Stimulated activated CD8-positive, alpha-beta memory T cell treated with anti-CD3 and anti-CD28 coated beads, Interleukin-7, amount 100 ng/mL, for 24 hours (primary cell): Measurements from ENCODE around the gene KNTC1.
A peak's percentile ranks its signal among the peaks of the same experiment; 100 is the strongest.
"Not testable (repeated sequence)": the region's sequence is repeated elsewhere in the genome, so short reads cannot be mapped to it uniquely, and the experiment has no call there.

ENCODE experiments used
- DNase-seq: peaks from one replicate; pipeline ENCODE4 v3.0.0-alpha.2; 2020; ENCODE audit warnings: low read depth

Gene KNTC1, protein sequence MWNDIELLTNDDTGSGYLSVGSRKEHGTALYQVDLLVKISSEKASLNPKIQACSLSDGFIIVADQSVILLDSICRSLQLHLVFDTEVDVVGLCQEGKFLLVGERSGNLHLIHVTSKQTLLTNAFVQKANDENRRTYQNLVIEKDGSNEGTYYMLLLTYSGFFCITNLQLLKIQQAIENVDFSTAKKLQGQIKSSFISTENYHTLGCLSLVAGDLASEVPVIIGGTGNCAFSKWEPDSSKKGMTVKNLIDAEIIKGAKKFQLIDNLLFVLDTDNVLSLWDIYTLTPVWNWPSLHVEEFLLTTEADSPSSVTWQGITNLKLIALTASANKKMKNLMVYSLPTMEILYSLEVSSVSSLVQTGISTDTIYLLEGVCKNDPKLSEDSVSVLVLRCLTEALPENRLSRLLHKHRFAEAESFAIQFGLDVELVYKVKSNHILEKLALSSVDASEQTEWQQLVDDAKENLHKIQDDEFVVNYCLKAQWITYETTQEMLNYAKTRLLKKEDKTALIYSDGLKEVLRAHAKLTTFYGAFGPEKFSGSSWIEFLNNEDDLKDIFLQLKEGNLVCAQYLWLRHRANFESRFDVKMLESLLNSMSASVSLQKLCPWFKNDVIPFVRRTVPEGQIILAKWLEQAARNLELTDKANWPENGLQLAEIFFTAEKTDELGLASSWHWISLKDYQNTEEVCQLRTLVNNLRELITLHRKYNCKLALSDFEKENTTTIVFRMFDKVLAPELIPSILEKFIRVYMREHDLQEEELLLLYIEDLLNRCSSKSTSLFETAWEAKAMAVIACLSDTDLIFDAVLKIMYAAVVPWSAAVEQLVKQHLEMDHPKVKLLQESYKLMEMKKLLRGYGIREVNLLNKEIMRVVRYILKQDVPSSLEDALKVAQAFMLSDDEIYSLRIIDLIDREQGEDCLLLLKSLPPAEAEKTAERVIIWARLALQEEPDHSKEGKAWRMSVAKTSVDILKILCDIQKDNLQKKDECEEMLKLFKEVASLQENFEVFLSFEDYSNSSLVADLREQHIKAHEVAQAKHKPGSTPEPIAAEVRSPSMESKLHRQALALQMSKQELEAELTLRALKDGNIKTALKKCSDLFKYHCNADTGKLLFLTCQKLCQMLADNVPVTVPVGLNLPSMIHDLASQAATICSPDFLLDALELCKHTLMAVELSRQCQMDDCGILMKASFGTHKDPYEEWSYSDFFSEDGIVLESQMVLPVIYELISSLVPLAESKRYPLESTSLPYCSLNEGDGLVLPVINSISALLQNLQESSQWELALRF (N-terminal part only)

DNA sequence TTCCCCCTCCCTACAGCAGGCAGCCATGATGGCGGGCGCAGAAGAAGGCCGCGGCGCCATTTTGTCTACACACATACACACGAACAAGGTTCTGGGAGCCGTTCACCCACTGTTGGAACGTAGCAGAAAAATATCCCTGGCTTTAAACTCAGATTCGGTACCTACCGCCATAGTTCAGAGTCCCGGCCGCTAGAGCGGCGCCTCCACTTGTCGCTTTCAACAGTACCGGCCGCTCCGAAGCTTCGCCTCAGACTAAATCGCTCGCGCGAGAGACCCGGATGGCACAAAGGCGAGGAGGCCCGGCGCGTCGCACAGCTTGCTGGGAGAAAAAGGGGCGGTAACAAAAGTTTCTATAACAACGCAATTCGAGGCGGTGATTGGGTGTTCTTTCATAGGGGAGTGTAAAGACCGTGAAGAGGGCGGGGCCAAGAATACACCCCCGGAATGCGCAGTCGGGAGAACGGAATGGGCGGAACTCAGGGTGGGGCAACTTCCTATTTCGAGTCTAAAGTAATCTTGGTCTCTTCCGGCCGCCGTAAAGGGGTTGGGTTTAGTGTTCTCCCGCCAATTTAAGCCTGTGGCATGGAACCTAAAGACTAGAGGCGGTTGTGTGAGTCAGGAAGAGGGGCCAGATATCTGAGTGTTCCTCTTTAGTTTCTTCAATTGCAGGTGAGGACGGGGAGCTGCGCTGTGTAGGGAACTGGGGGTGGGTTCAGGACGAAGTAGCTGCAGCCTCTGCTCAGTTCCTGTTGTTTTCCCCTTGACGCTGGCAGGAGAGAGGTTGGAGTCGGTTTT is at the start of gene KNTC1, which contains the start of gene RSRC2:
TSS of gene KNTC1 (plus strand) at position 567 of the 795 bp plus-strand sequence. CDS start 2,815 bp downstream, outside the sequence.
TSS of gene RSRC2 (minus strand) at position 254 of the 795 bp plus-strand sequence. CDS start at position 171, 83 bp downstream.
- DNase-seq = peak; percentile 91

DNA sequence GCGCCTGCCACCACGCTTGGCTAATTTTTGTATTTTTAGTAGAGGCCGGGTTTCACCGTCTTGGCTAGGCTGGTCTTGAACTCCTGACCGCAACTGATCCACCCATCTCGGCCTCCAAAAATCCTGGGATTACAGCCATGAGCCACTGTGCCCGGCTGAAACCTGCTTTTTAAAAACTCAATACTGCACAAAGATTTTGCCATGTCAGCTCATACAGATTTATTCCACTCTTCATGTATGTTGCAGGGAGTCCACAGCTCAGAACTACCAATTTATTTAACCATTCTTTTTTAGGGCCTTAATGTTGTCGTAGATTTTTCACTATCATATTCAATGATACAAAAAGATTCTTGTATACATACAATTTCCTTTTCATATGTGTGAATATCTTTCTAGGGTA is 46.3 kb upstream of the KNTC1 start:
- no peak for DNase-seq

DNA sequence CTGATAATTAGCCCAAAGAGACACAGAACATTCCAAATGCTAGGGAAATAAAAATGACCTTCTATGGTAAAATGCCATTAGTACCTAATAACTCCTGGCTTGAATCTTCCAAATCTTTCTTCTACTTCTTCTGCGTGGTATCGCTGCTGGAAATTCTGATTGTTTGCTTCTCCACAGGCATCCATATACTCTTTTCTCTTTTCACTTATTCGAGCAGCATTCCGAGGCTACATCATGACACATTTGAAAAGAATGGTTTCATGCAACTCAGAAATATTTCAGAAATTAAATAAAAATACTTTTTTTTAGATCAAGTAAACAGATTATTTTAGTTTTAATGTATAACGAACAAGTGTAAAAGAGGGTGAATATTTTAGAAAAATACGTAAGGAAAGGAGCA is 45.2 kb upstream of the KNTC1 start:
- DNase-seq = no peak

DNA sequence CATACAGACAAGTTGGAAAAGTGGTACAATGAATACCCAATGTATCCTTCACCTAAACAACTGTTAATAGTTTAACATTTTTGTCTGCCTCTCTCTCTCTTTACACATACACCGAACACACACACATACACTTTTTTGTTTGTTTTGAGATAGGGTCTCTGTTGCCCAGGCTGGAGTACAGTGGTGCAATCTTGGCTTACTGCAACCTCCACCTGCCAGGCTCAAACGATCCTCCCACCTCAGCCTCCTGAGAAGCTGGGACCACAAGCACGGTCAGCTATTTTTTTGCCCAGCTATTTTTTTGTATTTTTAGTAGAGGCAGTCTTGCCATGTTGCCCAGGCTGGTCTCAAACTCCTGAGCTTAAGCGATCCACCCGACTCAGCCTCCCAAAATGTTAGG is 43.1 kb upstream of the KNTC1 start:
- DNase-seq = no peak

DNA sequence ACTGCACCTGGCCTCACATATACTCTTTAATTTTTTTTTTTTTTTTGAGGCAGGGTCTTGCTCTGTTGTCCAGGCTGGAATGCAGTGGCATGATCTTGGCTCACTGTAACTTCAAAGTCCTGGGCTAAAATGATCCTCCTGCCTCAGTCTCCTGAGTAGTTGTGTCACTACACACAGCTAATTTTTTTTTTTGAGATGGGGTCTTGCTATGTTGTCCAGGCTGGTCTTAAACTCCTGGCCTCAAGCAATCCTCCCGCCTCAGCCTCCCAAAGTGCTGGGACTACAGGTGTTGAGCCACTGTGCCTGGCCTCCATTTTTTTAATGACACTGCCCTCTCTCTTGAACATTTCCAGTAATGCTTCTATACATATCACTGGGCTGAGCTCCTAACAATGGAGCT is 42.7 kb upstream of the KNTC1 start:
- DNase-seq = not testable (repeated sequence)

DNA sequence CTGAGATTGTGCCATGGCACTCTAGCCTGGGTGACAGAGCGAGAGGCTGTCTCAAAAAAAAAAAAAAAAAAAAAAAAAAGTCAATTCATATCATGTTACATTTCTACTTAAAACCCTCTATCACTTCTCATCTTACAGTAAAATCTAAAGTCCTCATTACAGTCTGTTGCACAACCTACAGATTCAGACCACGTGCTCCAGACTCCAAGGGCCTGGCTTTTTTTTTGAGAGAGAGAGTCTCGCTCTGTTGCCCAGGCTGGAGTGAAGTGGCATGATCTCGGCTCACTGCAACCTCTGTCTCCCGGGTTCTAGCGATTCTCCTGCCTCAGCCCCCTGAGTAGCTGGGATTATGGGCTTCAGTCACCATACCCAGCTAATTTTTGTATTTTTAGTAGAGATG is 40.7 kb upstream of the KNTC1 start:
- not testable (repeated sequence) for DNase-seq

DNA sequence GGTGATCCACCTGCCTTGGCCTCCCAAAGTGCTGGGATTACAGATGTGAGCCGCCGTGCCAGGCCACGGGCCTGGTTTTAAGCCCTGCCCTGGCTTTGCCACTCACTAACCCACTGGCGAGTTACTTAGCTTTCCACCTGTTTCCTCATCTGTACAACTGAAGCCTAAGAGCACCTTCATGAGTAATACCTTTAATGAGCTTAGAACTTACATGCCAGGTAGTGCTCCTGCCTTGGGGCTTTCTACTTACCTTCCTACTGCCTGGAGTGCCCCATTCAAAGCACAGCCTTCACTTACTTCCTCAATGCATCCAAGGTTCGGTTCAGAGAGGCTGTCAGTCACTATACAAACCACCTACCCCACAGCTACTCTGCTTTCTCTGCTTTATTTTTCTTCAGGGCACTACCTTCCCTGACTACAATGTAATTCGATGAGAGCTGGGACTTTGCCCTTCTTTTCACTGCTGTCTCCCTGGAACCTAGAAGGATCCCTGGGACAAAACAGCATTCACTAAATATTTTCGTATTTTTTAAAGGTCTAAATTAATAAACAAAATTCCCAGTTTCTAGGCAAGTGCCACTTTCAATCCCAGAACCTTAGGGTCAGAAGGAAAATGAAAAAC is 40.1 kb upstream of the KNTC1 start:
- no peak for DNase-seq

DNA sequence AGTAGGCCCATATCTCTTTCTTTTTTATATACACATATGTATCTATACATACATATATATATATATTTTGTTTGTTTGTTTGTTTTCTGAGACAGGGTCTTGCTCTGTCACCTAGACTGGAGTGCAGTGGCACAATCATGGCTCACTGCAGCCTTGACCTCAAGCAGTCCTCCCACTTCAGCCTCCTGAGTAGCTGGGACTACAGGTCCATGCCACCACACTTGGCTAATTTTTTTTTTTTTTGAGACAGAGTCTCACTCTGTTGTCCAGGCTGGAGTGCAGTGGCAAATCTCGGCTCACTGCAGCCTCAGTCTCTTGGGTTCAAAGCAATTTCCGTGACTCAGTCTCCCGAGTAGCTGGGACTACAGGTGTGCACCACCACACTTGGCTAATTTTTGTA is 39.2 kb upstream of the KNTC1 start:
- not testable (repeated sequence) for DNase-seq

DNA sequence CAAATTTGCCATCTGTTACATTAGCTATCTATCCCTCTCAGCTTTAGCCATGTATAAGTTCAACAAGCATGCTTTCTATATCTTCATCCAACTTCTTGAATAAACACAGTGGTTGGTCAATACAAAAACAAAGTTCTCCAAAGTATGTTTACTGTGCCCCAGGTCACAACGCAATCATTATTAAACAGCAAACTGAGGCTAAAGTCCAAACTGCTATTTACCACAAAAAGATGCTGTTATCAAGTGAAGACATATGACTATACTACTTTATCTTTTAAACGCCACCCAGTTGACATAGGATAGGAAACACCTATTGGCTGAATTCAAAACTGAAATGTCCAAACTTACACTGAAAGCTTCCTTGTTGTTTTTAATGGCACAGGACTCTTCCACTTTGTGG is 38.0 kb upstream of the KNTC1 start:
- DNase-seq = no peak

DNA sequence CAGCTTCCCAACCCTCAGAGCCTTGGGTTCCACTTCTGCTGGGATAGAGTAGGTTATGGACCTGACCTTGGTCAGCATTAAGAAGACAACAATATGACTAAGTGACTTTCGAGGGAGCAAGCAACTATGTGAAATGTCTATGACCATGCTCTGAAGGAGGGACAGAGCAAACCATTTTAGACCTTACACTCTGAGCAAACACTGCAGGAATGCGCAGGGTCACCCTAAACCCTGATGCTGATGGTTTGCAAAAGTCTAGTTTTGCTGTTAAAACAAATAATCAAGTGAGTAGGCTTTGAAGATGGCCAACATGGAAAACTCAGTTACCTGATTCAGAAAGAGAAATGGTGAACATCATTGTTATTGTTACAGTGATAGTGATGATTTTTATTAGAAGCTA is 35.1 kb upstream of the KNTC1 start:
- DNase-seq = no peak

DNA sequence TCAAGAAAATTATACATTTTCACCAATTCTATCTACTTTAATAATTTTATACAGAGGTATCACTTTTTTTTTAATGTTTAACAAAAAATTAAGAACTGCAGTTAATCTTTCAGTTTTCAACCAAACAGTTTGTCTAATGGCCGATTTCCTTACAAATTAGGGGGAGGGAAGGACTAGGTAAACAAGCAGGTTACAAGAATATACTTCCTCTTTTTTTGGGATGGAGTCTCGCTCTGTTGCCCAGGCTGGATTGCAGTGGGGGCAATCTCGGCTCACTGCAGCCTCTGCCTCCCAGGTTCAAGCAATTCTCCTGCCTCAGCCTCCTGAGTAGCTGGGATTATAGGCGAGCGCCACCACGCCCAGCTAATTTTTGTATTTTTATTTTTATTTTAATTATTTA is 33.8 kb upstream of the KNTC1 start:
- DNase-seq = not testable (repeated sequence)

DNA sequence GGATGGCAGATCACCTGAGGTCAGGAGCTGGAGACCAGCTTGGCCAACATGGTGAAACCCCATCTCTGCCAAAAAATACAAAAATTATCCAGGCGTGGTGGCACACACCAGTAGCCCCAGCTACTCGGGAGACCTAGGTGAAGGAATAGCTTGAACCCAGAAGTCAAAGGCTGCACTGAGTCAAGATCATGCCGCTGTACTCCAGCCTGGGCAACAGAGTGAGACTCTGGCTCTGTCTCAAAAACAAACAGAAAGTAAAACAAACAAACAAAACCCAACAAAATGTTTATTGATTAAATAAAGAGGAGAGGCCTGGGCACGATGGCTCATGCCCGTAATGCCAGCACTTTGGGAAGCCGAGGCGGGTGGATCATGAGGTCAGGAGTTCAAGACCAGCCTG is 31.8 kb upstream of the KNTC1 start:
- DNase-seq = no peak

DNA sequence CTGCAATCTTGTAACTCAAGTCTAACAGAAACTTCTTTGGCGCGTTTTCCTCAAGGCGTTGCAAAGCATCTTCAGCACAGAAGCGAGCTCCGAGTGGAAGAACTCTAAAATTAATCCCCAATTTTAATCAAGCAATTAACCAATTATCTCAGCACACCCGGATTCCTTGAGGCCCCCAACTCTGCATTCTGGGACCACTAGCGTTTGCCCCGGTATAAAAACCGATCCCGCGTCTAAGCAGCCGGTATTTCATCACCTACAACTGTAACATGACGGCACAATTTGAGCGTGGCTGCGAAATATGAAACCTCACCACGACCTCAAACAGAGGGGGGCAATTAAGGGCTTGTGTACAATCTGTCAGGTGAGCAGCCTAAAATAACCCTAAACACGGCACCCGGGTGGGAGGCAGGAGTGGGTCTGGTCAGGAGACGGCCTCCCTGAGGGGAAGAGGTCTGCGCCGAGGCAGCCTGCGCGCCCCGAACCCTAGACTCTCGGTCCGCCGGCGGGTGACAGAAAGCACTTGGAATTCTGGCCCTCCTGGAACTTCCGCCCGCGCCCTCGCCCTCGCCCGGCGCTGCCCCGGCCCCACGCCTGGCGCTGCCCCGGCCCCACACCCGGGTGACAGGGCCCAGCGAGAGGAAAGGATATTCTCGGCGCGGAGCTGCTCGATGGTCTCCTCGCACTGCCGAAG is 26.9 kb upstream of the KNTC1 start:
- DNase-seq = no peak

DNA sequence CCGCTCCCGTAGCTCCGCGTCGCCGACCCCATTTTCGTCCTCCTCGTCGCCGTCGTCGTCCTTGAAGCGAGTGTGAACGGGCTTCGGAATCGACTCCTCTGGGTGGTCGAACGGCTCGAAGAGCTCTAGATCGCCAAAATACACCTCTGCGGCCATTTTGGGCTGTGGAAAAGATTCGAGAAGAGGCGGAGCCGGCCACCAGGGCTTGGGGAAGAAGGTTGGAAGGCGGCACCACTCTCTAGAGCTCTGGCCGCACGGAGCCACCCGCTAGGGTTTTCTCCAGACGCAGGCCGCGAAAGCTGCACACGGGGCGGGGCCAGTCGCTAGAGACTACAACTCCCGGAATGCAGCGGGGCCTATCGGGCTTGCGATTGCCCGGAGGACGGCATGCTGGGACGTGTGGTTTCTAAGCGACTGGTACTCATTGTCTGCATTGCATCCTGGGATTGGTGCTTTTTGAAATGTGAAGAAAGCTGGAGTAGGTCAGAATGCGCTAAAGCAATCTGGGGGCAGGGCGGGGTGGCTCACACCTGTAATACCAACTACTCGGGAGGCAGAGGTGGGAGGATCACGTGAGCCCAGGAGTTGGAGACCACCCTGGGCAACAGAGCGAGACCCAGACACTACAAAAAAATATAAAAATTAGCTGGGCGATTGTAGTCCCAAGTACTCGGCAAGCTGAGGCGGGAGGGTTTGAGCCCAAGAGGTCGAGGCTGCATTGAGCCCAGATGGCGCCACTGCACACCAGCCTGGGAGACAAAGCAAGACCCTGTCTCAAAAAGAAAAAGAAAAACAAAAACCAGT is 26.2 kb upstream of the KNTC1 start, which contains the start of gene ZCCHC8:
TSS of gene ZCCHC8 (minus strand) at position 248 of the 804 bp plus-strand sequence. CDS start at position 156, 92 bp downstream.
- DNase-seq = peak; percentile 91

DNA sequence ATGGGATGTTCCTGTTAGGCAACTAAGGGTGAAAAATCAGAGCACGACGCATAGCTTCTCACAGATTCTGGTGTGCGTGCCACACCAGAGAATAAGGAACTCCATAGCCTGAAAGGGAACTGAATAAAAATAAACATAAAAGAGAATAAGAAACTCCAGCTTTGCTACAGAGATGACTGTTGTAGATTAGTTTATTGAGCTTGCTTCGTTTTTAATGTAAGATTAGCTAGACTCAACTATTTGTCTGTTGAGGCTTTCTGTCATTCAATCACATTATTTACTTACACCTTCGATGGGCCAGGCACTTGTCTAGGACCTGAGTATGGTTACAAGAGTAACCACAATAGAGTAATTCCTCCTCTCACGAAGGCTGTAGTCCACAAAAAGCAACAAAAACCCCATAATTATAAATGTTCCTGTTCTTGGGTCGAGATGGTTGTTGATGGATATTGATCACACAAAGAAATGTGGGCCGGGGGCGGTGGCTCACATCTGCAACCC is 25.5 kb upstream of the KNTC1 start:
- no peak for DNase-seq

DNA sequence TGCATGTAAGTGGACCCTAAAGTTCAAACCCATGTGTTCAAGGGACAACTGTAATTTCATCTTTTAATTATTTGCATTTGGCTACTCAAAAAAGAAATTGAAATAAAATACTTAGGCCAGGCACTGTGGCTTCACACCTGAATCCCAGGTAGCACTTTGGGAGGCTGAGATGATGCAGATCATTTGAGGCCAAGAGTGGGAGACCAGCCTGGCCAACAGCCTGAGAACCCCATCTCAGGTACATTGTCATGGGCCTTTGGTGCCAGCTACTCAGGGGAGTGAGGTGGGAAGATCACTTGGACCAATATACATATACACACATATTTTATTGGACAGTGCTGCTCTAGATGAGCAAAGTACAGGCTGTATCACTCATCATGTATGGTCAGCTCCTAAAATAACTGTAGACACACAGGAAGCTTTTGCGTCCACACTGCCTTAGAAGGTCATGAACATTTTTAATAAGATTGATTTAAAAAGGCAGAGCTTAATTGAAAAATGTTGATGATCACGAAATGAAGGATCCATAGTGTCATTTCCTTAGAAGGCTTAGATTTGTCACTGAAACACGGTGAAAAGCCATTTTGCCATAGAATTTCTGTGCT is 23.8 kb upstream of the KNTC1 start:
- DNase-seq = no peak

DNA sequence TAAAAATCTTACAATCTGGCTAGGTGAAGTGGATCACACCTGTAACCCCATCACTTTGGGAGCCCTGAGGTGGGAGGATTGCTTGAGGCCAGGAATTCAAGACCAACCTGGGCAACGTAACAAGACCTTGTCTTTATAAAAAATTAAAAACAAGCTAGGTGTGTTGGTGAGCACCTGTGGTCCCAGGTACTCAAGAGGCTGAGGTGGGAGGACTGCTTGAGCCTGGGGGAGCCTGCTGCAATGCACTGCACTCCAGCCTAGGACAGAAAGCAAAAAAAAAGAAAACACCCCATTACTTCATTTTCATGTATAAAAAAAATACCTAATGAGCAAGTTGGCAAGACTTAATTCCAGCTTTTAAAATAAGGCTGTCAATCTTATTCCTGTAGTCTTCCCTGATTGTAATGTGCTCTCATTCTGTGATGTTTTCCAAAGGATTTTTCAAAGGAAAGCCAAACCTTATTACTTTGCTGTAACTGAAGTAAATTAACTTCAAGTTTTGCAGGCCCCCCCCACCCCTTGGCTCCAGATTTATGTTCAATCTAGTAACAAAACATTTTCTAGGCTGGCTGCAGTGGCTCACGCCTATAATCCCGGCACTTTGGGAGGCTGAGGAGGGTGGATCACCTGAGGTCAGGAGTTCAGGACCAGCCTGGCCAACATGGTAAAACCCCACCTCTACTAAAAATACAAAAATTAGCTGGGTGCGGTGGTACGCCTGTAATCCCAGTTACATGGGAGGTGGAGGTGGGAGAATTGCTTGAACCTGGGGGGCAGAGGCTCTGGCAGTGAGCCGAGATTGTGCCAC is 23.1 kb upstream of the KNTC1 start:
- no peak for DNase-seq
